Sciatic nerve (tissue), 2 donors: ENCODE results near the gene RASGRF2. TPM values are rescaled to one million over a fixed set of nuclear protein-coding genes. Genes with fewer than 3 reads are reported as not detected.
"Not testable (repeated sequence)": the region's sequence is repeated elsewhere in the genome, so short reads cannot be mapped to it uniquely, and the experiment has no call there.

Source experiments
- ATAC-seq: fragments of 200-7000 bp; cut with Tn5 transposase; one replicate; pipeline ENCODE4 v1.9.1; 2020; ENCODE audit warnings: mild to moderate bottlenecking, moderate library complexity
- DNase-seq: peaks from one replicate; pipeline ENCODE4 v3.0.0-alpha.2; 2020; ENCODE audit warnings: low spot score
- intact Hi-C: fragments of 100-400 bp; cut with DNase I; formaldehyde crosslinking; loops from one replicate; pipeline ENCODE4 v1.14.2; 2022
- total RNA-seq: library from RNA; stranded (reverse); fragmentation: NEBNext Ultra II Directional; extraction: Animal tissue kit (Norgen Biotek cat#: 25700); gene quantifications from one replicate; pipeline ENCODE4 v1.2.1, GENCODE V29; 2021
- donor health status: DM: no; HTN: no; CAD: no.
- donor health status: DM: no; HTN: no; CAD: no.

The RASGRF2 gene
- total RNA-seq, 1 donor from 2014 or later: 63.8 TPM

DNA sequence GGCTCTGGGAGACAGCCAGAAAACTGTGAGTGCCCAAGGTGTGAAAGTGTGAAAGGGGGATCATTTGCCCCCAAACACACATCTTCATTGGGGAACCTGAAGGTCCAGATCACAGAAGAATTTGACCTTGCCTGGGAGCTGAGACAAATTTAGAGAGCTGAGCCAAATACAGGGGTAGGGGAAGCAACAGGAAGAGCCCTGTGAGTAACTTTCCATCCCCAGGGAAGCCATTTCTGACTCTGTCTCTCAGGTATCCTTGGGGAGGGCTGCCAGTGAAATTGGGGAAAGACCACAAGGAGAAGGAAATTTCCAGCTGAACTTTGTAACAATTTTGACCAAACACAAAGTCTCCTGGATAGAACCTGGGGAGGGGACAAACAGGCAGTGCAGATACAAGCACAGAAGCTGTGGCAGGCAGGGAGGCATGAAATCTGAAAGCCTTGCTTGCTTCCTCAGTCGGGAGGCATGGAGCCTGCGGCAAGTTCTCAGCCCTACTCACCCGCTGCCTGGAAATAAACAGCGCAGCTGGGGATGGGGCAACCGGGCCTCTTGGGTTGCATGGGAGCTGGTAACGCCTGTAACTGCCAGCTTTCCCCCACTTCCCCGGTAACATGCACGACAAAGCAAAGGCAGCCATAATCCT, 309.7 kb downstream of the RASGRF2 start:
- DNase-seq (no peak), ATAC-seq (no peak)

DNA sequence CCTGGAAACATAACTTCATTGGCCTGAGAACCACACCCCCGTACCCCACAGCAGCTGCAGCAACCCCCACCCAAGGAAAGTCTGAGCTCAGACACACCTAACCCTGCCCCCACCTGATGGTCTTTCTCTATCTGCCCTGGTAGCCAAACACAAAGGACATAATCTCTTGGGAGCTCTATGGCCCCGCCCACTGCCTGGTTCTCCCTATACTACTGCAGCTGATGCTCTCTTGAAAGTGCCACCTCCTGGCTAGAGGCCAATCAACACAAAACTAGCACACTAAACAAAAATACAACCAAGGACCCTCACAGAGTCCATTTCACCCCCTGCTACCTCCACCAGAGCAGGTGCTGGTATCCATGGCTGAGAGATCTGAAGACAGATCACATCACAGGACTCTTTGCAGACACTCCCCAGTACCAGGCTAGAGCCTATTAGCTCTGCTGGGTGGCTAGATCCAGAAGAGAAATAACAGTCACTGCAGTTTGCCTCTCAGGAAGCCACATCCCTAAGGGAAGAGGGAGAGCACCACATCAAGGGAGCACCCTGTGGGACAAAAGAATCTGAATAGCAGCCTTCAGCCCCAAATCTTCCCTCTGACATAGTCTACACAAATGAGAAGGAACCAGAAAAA, 310.3 kb downstream of the RASGRF2 start:
- intact Hi-C loops, DNase-seq, ATAC-seq: not testable (repeated sequence)

More for the DNA sequence above, 309.7 kb downstream of the RASGRF2 start:
- intact Hi-C loops: no loop called here
